ENCODE data around the gene B4GAT1. TPM values are rescaled to one million over a fixed set of nuclear protein-coding genes. Genes with fewer than 3 reads are reported as not detected.

Gene B4GAT1
- total and polyA plus RNA-seq, 2 donors (not counting 3 experiments of a cell fraction or from before 2014, with no cell fraction given), result 21.2 to 21.6 TPM

GRCh38 chr11:66343176-66343575, 4.3 kb downstream of the B4GAT1 start:
- Histone ChIP-seq H3K27me3 (ENCODE audit: control insufficient read depth in 2 of 2, insufficient read depth in 2 of 2, low read length in 2 of 2) (no peaks in the 10 kb centered on the region), H4K20me1 (replicated peaks; ENCODE audit: control insufficient read depth, extremely low read depth, insufficient read depth, low read length) (no peaks in the 10 kb centered on the region), H3K79me2 (ENCODE audit: control insufficient read depth, insufficient read depth, low read length) (peaks cover 19% of the 10 kb centered on the region), H3K27ac (ENCODE audit: insufficient read depth, low read depth, low read length) (no peak overlapping the region), H3K9me3 (replicated peaks; ENCODE audit: control insufficient read depth, insufficient read depth, low read length) (no peaks in the 10 kb centered on the region), H3K4me2 (ENCODE audit: insufficient read depth, low read length) (no peak overlapping the region), H2AFZ (ENCODE audit: low read depth, low read length) (no peak overlapping the region), H3K4me3 (replicated peaks in 1 of 3; ENCODE audit: insufficient read depth in 1 of 3, low read depth in 1 of 3, low read length in 3 of 3) (no peak overlapping the region), H3K9me1 (replicated peaks; ENCODE audit: control insufficient read depth, extremely low read depth, insufficient read depth, low read length) (no peaks in the 10 kb centered on the region), H3K9ac (replicated peaks; ENCODE audit: extremely low read depth, insufficient read depth, low read length) (no peak overlapping the region), H3K4me1 (ENCODE audit: control insufficient read depth, extremely low read depth, insufficient read depth, low read length) (peaks cover 14% of the 10 kb centered on the region), H3K36me3 (ENCODE audit: control insufficient read depth in 2 of 2, extremely low read depth in 1 of 2, insufficient read depth in 2 of 2, low read length in 2 of 2) (peaks cover 0 to 21% of the 10 kb centered on the region in 2 experiments)
- no peak for FAIRE-seq
- no peak for DNase-seq (ENCODE audit: low read depth, low spot score)
- TF ChIP-seq JUN (IDR thresholded peaks at IDR 0.05; ENCODE audit: borderline replicate concordance, insufficient read depth, insufficient read length, low read depth) (no peak), GATA2 (IDR thresholded peaks at IDR 0.05; ENCODE audit: insufficient read depth, insufficient read length, low read depth, low read length) (no peak), EZH2 (IDR thresholded peaks at IDR 0.05; ENCODE audit: borderline replicate concordance, low read depth, low read length, severe bottlenecking) (no peak), CTCF (IDR thresholded peaks at IDR 0.05; ENCODE audit: extremely low read depth in 1 of 2, insufficient read depth in 1 of 2, low read depth in 1 of 2, low read length in 2 of 2) (no peak), MAX (IDR thresholded peaks at IDR 0.05; ENCODE audit: insufficient read depth, insufficient read length) (no peak), FOS (IDR thresholded peaks at IDR 0.05; ENCODE audit: borderline replicate concordance, insufficient read depth, low read length) (no peak), POLR2A (IDR thresholded peaks at IDR 0.05; ENCODE audit: low read depth, low read length) (no peak), POLR2AphosphoS5 (IDR thresholded peaks at IDR 0.05; ENCODE audit: insufficient read depth, low read depth, low read length) (no peak), MYC (IDR thresholded peaks at IDR 0.05; ENCODE audit: low read depth, low read length) (no peak)
- POLR2A ChIA-PET, result no interaction called here
- dilution Hi-C loops (cut with MboI; ENCODE audit: extremely low pct_ligation_motif_present, low sequenced_read_pairs), result no loop called here
- no TSS peak for BruUV-seq (replicated peaks)
- CTCF ChIA-PET, result no interaction called here
- intact Hi-C loops (cut with micrococcal nuclease), result no loop called here
